Heart left ventricle (tissue), 16 donors: ENCODE results near the gene ZFP57. TPM values are rescaled to one million over a fixed set of nuclear protein-coding genes. Genes with fewer than 3 reads are reported as not detected.

Source experiments
- ATAC-seq, 4 donors: fragments of 200-7000 bp; cut with Tn5 transposase; one replicate each; pipeline ENCODE4 v1.9.1; 2020 to 2022; ENCODE audit warnings: moderate library complexity in 4 of 4, mild to moderate bottlenecking in 3 of 4, moderate number of reproducible peaks in 1 of 4
- DNase-seq, 5 donors: peaks; one replicate each; pipeline ENCODE4 v3.0.0-alpha.2; 2020
- H3K27ac ChIP-seq, 12 donors: fragments of 200-600 bp; sonication (generic) in 4 of 12; one replicate each; pipeline versions ENCODE4 v1.5.0 to v1.8.0; 2016 to 2022; ENCODE audit warnings: mild to moderate bottlenecking in 2 of 12
- H3K27me3 ChIP-seq, 9 donors: fragments of 200-600 bp; sonication (generic) in 2 of 9; one replicate each; pipeline versions ENCODE4 v1.5.1 to v1.8.0; 2016 to 2022; ENCODE audit warnings: mild to moderate bottlenecking in 3 of 9
- H3K36me3 ChIP-seq, 9 donors: fragments of 200-600 bp; sonication (generic) in 2 of 9; one replicate each; pipeline versions ENCODE4 v1.5.0 to v1.8.0; 2018 to 2022; ENCODE audit warnings: mild to moderate bottlenecking in 2 of 9
- H3K4me1 ChIP-seq, 12 donors: fragments of 200-600 bp; sonication (generic) in 4 of 12; one replicate each; pipeline versions ENCODE4 v1.5.0 to v1.8.0; 2016 to 2022; ENCODE audit warnings: mild to moderate bottlenecking in 3 of 12
- H3K4me3 ChIP-seq, 12 donors: fragments of 200-600 bp; sonication (generic) in 4 of 12; one replicate each; pipeline versions ENCODE4 v1.5.0 to v1.8.0; 2017 to 2022; ENCODE audit warnings: mild to moderate bottlenecking in 9 of 12, moderate library complexity in 4 of 12
- H3K9me3 ChIP-seq, 12 donors: fragments of 200-600 bp; sonication (generic) in 4 of 12; one replicate each; pipeline versions ENCODE4 v1.5.0 to v1.8.0; 2016 to 2022; ENCODE audit warnings: mild to moderate bottlenecking in 1 of 12
- CTCF ChIP-seq, 12 donors: fragments of 200-600 bp; sonication (generic) in 4 of 12; IDR thresholded peaks; one replicate each; pipeline versions ENCODE4 v1.5.0 to v1.8.0; 2018 to 2022; ENCODE audit warnings: antibody characterized with exemption in 12 of 12, mild to moderate bottlenecking in 5 of 12
- POLR2A ChIP-seq, 2 donors: fragments of 450-650 bp; IDR thresholded peaks; one replicate each; pipeline ENCODE4 v1.6.1; 2017; ENCODE audit warnings: antibody characterized with exemption in 2 of 2, mild to moderate bottlenecking in 2 of 2, moderate library complexity in 2 of 2
- WGBS, 4 donors: extraction: QIAGEN DNeasy Blood & Tissue Kit in 2 of 4; methylation state at CpG; one replicate each; pipeline versions ENCODE4 v1.1.5 to v1.1.7; 2013 to 2018; 5-methylcytosine and 5-hydroxymethylcytosine counted together
- intact Hi-C, 10 donors: fragments of 100-400 bp; cut with DNase I; formaldehyde crosslinking; loops; one replicate each; pipeline versions ENCODE4 v1.11.1 to v1.14.2; 2022
- polyA plus RNA-seq, 2 donors: library from polyadenylated mRNA; stranded (reverse); fragments of 200-250 nt; gene quantifications; one replicate each; pipeline ENCODE4 v1.2.3, GENCODE V29; 2013
- total RNA-seq, 9 donors: library from RNA; depleted of rRNA in 2 of 9; stranded (reverse); fragments of >200 nt in 2 of 9; fragmentation: NEBNext Ultra II Directional in 3 of 9; extraction: Animal tissue kit (Norgen Biotek cat#: 25700) in 3 of 9; gene quantifications; one replicate each; pipeline versions ENCODE4 v1.1.0 to v1.2.4, GENCODE V29; 2016 to 2023
- donor health status: ischemic (EF 13 %, LVEDD 7.1; RV severe dilation, severe dysfunction).
- donor health status: healthy with polysubstance abuse.
- donor health status: DM: no; HTN: yes; CAD: no.
- donor health status: DM: no; HTN: no; CAD: no.
- donor health status: ischemic (EF 25% LVEDD 6.9; RV normal size, moderate dysfunction).
- donor health status: ischemic (EF 25% LVEDD 5.7; RV mildly dilated, moderate dysfunction).
- donor health status: healthy.
- donor health status: DM: yes; HTN: yes; CAD: no.
- donor health status: ischemic (EF 35%, LVEDD 5.7; RV mildly dilated, moderate dysfunction).
- donor health status: nonischemic (EF 11% LVEDD 7.7; RV severe dilation, severe dysfunction).
- donor health status: DM: yes; HTN: yes; CAD: no.
- donor health status: PGD.
- donor health status: ischemic (EF 29% LVEDD 5.4; RV normal size, mild dysfunction).
- donor health status: nonischemic (EF 23%, LVEDD 6.1; RV moderate dilation, normal function).

ZFP57 gene
- total and polyA plus RNA-seq, 11 donors: 0.06 to 18.1 (median 2.8) TPM; not detected in 7

- ATAC-seq: no peak
- WGBS, 4 donors: 71 to 89% (median 82%) methylated on average over 11 of the region's 11 CpGs
These were observed 44.3 kb upstream of the ZFP57 start for GRCh38 chr6:29724937-29725869.

DNA sequence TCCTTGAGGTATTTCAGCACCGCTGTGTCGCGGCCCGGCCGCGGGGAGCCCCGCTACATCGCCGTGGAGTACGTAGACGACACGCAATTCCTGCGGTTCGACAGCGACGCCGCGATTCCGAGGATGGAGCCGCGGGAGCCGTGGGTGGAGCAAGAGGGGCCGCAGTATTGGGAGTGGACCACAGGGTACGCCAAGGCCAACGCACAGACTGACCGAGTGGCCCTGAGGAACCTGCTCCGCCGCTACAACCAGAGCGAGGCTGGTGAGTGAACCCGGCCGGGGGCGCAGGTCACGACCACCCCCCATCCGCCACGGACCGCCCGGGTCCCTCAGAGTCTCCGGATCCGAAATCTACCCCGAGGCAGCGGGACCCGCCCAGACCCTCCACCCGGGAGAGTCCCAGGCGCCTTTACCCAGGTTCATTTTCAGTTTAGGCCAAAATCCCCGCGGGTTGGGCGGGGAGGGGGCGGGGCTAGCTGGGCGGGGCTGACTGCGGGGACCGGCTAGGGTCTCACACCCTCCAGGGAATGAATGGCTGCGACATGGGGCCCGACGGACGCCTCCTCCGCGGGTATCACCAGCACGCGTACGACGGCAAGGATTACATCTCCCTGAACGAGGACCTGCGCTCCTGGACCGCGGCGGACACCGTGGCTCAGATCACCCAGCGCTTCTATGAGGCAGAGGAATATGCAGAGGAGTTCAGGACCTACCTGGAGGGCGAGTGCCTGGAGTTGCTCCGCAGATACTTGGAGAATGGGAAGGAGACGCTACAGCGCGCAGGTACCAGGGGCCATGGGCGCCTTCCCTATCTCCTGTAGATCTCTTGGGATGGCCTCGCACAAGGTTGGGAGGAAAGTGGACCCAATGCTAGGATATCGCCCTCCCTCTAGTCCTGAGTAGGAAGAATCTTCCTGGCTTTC lies 43.0 kb upstream of the ZFP57 start:
- no peaks in the 10 kb centered on the region for H3K27me3 ChIP-seq
- peaks cover 0 to 35% (median 16%) of the 10 kb centered on the region in 12 donors for H3K4me1 ChIP-seq
- peak overlapping the region; percentile 80 to 97 (median 92) for H3K27ac ChIP-seq
- H3K4me3 ChIP-seq: peak overlapping the region; percentile 63 to 98 (median 88)
- 5 to 21% (median 11%) methylated on average over 19 to 76 of the region's 76 CpGs for WGBS, 4 donors
- no peaks in the 10 kb centered on the region for H3K9me3 ChIP-seq
- DNase-seq: peak; percentile 48 to 79 (median 57)
- peaks cover 0 to 50% (median 30%) of the 10 kb centered on the region in 9 donors for H3K36me3 ChIP-seq
- TF ChIP-seq POLR2A (IDR thresholded peaks at IDR 0.05): no peak
- TF ChIP-seq CTCF (IDR thresholded peaks at IDR 0.05): no peak
- ATAC-seq: peak in 3 of 4 donors; percentile 62 to 77 (median 72)
- intact Hi-C loops: loop anchor here in 1 of 10 donors (2.0 kb wide), 1 partner anchor 29 kb away; no protein-coding TSS in a partner anchor

More at GRCh38 chr6:29724937-29725869, 44.3 kb upstream of the ZFP57 start:
- no peak for TF ChIP-seq POLR2A (IDR thresholded peaks at IDR 0.05)
- TF ChIP-seq CTCF (IDR thresholded peaks at IDR 0.05): no peak
- peak overlapping the region in 2 of 12 donors; percentile 97 for H3K27ac ChIP-seq
- intact Hi-C loops: loop anchor here in 1 of 10 donors (1.0 kb wide), 1 partner anchor 10 kb away; no protein-coding TSS in a partner anchor
- peaks cover 0 to 50% (median 30%) of the 10 kb centered on the region in 9 donors for H3K36me3 ChIP-seq
- H3K27me3 ChIP-seq: no peaks in the 10 kb centered on the region
- peaks cover 0 to 35% (median 16%) of the 10 kb centered on the region in 12 donors for H3K4me1 ChIP-seq
- no peaks in the 10 kb centered on the region for H3K9me3 ChIP-seq
- no peak for DNase-seq
- peak overlapping the region in 10 of 12 donors; percentile 72 to 98 (median 88) for H3K4me3 ChIP-seq

DNA sequence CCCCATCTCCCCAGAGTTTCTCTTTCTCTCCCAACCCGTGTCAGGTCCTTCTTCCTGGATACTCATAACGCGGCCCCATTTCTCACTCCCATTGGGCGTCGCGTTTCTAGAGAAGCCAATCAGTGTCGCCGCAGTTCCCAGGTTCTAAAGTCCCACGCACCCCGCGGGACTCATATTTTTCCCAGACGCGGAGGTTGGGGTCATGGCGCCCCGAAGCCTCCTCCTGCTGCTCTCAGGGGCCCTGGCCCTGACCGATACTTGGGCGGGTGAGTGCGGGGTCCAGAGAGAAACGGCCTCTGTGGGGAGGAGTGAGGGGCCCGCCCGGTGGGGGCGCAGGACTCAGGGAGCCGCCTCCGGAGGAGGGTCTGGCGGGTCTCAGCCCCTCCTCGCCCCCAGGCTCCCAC lies 42.3 kb upstream of the ZFP57 start, which contains the start of gene HLA-F:
TSS of gene HLA-F (plus strand) at position 173 of the 404 bp plus-strand sequence. CDS start at position 203, 30 bp downstream.
- intact Hi-C loops: loop anchor here in 1 of 10 donors (2.0 kb wide), 1 partner anchor 30 kb away; no protein-coding TSS in a partner anchor
- peak; percentile 86 to 92 (median 89) for DNase-seq
- H3K36me3 ChIP-seq: peaks cover 0 to 43% (median 27%) of the 10 kb centered on the region in 9 donors
- WGBS, 4 donors: 0% methylated on average over 11 to 26 of the region's 26 CpGs
- H3K27me3 ChIP-seq: no peaks in the 10 kb centered on the region
- H3K4me3 ChIP-seq: peak within 1 kb of the TSS; percentile 63 to 98 (median 88)
- peaks cover 0 to 35% (median 16%) of the 10 kb centered on the region in 12 donors for H3K4me1 ChIP-seq
- ATAC-seq: peak; percentile 95 to 99 (median 98)
- TF ChIP-seq POLR2A (IDR thresholded peaks at IDR 0.05) (peak; percentile 69 to 82), CTCF (IDR thresholded peaks at IDR 0.05) (peak in 1 of 12 donors; percentile 8)
- peak within 1 kb of the TSS; percentile 80 to 97 (median 92) for H3K27ac ChIP-seq
- H3K9me3 ChIP-seq: no peaks in the 10 kb centered on the region
